GM21786 (cell line): ENCODE results near the gene NRAP.

Experiments
- ATAC-seq: cut with Tn5 transposase; IDR thresholded peaks from one replicate; pipeline ENCODE4 v1.9.1; 2021; ENCODE audit not compliant: unreplicated experiment

Gene NRAP

GRCh38 chr10:113644185-113645120 lies 19.4 kb downstream of the NRAP start:
- ATAC-seq = no peak

DNA sequence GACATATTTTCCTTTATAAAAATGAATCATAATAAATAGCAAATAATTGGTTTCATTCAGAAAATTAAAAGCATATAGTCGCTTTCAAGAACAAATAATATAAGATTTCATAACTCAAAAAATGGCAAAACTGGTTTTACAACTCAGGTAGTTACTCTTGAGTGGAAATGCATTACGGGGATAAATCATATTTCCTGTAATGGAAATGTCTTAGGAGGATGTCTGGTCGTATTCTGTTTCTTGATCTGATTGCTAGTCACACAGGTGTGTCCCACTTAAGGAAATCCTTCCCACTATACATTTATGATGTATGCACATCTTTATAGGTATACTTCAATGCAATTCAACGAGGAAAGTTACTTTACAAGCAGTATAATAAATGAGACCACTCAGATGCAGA lies 20.7 kb downstream of the NRAP start:
- no peak for ATAC-seq

GRCh38 chr10:113641702-113642101 lies 22.1 kb downstream of the NRAP start:
- no peak for ATAC-seq

DNA sequence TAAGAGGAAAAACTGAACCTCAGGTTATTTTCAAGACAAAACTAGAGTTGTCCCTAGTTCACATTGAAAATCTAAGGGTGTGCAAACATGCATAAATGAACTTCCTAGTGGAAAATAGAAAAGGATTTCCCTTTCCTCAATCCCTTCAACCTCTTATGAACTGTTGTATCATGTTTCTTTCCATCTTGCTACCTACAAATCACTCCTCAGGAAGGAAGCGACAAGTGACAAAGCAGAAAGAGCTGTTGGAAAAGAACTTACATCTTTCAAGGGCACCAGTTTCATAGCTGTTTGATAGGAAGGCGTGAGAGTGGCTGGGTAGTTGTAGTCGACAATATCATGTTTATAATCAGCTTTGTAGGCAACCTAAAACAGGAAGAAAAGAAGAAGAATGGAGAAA lies 23.9 kb downstream of the NRAP start:
- ATAC-seq = no peak

- ATAC-seq = no peak
Measured at GRCh38 chr10:113631684-113632367, 32.0 kb downstream of the NRAP start.

- no peak for ATAC-seq
Measured at GRCh38 chr10:113630929-113631533, 32.8 kb downstream of the NRAP start.

- ATAC-seq = no peak
Measured at GRCh38 chr10:113628607-113629153, 35.2 kb downstream of the NRAP start.

DNA sequence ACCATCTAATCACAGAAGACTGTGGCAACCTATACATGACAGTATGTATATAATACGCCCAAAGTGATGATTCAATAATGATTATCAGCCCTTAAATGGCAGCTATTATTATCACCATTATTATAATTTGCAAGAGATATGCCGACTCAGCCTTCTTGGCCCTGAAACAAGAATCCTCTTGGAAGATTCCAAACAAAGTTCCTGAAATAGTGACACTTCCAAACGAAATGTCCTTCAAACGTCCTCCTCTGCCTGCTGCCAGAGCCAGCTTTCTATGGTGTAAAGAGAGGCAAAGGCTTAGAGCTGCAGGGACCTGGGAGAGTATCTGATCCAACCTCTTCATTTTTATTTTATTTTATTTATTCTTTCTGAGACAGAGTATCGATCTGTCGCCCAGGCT lies 36.0 kb downstream of the NRAP start:
- ATAC-seq = no peak

DNA sequence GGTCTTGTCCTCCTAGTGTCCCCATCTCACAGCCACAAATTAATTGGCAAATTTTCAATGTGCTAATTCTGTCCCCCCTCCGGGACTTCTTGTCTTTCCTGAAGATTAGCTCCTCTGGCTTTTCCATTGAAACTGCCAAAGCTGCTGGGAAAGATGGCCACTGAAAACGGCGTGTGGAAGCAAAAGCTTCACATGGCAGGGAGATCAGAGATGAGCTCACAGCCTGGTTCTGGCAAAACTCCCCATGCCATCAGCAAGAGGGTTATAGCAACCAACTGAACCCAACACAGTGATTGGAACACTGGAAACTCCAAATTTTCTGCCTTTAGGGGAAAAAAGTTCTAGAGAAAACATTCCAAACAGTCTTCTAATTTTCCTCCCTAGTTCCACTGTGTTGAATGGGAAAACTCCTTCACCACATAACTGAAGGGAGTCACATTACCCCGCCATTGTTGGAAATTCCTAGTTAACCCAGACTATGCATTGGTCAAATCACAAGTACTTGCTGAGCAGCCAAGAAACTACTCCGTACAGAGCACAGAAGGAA lies 37.0 kb downstream of the NRAP start:
- no peak for ATAC-seq

DNA sequence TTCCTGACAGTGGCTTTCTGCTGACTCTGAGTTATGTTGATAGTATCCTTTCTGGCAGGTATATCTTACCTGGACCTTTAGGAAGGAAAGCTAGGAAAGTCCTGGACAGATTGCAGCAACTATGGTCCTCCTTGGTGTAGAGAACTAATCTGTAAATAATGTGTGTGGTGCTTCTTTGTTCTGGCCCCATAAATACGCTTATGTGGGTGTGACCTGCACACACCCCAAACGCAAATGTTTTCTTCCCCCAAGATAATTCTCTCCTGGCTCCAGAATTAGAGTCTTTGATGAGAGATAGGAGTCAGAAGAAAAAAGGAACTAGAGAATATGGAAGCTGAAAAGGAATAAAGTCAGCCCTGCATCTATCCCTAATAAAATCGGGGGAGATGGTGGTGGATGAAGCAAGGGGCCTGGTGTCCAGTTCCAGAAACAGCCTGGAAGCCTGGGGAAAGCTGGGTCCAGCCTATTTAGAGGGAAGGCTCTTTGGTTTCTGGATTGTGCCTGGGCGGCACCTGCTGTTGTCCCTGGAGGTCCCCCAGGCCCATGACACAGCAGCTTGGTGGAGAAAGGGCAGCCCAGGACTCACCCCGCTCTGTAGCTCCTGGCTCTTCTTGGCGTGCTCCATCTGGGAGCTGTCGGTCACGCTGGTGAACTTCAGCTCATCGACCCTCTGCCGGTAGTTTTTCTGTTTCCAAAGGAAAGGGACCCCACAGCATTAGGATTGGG lies 38.2 kb downstream of the NRAP start:
- ATAC-seq = no peak

- no peak for ATAC-seq
Measured at GRCh38 chr10:113622831-113623230, 41.0 kb downstream of the NRAP start.

DNA sequence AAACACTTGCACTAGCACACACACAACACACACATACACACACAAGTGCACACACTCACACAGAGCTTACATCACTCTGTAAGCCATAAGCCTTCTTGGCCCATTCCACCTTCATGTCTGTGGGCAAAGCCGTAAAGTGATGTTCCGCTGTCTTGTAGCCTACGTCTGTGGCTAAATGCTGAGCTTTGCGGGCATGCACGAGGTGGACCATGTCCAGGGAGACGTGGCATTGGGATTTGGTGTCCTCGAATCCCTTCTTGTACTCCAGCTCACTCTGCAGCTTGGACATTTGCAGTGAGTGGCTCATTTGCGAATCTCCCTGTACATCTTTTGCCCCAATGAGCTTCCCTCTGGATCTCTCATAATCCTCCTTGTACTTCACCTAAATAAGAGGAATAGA lies 42.0 kb downstream of the NRAP start:
- ATAC-seq = no peak

GRCh38 chr10:113620936-113621335 lies 42.9 kb downstream of the NRAP start:
- ATAC-seq = no peak

- ATAC-seq = no peak
Measured at GRCh38 chr10:113620511-113620910, 43.3 kb downstream of the NRAP start.

DNA sequence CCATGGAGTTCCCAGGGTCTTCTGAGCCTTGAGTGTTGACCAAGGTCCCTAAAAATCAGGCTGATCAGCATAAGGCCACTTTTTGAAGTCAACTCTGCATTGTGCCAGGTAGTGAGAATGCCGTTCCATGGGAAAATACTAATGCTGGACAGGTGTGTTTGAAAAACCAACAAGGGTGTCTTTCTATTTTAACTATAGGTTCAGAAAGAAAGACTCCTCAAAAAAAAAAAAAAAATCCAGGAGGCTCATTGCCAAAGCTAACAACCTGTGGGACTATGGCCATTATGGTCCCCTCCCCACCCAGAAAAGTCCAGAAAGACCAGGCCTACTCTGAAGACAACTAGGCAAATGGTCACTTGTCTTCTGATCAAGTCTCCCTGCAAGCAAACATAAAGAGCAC lies 44.4 kb downstream of the NRAP start:
- no peak for ATAC-seq

GRCh38 chr10:113618338-113618737 lies 45.5 kb downstream of the NRAP start:
- ATAC-seq = no peak

DNA sequence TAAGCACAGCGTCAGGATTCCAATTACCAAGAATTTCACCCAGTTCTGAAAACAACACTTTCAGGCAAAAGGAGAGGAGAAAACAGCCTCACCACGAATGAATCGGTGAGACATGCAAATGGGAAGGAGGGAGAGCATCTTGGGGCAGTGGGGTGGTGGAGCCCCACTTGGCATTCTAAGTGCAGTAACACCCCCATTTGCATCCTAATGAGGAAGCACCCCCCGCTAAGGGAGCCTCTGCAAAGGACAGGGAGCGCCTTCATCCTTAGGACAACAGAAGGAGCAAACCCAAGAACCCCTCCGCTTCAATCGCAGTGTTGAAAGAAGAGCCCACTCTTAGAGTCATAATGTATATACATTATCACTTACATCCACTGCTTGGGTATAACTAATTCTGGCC lies 46.8 kb downstream of the NRAP start:
- no peak for ATAC-seq

GRCh38 chr10:113616244-113617074 lies 47.4 kb downstream of the NRAP start:
- ATAC-seq = no peak

DNA sequence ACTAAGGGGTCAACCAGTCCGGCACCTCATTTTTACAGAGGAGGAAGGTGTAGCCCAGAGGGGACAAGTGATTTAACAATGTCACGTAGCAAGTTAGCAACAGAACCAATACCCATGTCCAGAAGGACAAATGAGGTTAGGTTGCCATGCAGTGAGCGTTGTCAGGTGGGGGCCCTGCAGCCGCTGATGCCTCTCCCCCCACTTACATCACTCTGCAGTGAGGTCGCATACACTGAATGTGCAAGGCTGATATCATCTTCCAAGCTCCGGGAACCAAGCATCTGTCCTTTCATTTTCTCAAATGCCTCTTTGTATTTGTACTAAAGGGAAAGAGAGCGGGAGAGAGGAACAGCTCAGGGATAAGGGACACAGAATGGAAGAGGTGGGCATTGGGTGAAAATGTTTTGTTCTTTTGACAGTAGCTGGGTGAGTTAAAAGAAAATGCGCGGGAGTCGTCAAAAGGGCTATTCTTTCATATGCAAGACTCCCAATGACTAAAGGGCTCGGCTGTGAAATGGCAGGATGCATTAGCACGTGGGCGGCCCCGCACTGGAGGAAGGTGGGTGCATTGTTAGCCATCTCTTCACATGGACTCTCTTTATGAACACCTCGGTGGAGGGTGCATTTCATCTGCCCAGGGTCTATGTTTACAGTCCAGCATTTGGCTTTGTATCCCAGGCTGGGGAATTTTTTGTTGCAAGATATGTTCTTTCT lies 49.7 kb downstream of the NRAP start:
- no peak for ATAC-seq
